Thoracic aorta (tissue), 2 donors: ENCODE data around the gene SCNN1B. TPM values are rescaled to one million over a fixed set of nuclear protein-coding genes. Genes with fewer than 3 reads are reported as not detected.

ENCODE experiments used
- ATAC-seq: fragments of 150-250 bp; one replicate; pipeline ENCODE4 v1.8.0; 2017; ENCODE audit warnings: low read depth; ENCODE audit not compliant: insufficient number of reproducible peaks, low FRiP score
- DNase-seq: peaks from one replicate; pipeline ENCODE4 v3.0.0-alpha.2; 2020; ENCODE audit warnings: low spot score
- H3K27ac ChIP-seq, 2 donors: fragments of 200-600 bp; sonication (generic); 1 replicate in 1 of 2; 2 replicates in 1 of 2; pipeline ENCODE4 v1.5.1; 2016; ENCODE audit warnings: mild to moderate bottlenecking in 2 of 2, moderate library complexity in 2 of 2
- H3K27me3 ChIP-seq: fragments of 200-600 bp; sonication (generic); replicated peaks from 2 replicates; pipeline ENCODE4 v1.6.0; 2016; ENCODE audit warnings: mild to moderate bottlenecking; ENCODE audit not compliant: insufficient read depth
- H3K36me3 ChIP-seq: fragments of 200-600 bp; sonication (generic); one replicate; pipeline ENCODE4 v1.5.1; 2016
- H3K4me1 ChIP-seq, 2 donors: fragments of 200-600 bp; sonication (generic); 1 replicate in 1 of 2; 2 replicates in 1 of 2; pipeline versions ENCODE4 v1.5.1 to v1.6.0; 2016; ENCODE audit warnings: low read depth in 2 of 2, mild to moderate bottlenecking in 1 of 2; ENCODE audit not compliant: control insufficient read depth in 1 of 2
- H3K4me3 ChIP-seq: fragments of 200-600 bp; sonication (generic); 2 replicates; pipeline ENCODE4 v1.5.1; 2016; ENCODE audit warnings: mild to moderate bottlenecking
- H3K9me3 ChIP-seq: fragments of 200-600 bp; sonication (generic); 2 replicates; pipeline ENCODE4 v1.5.1; 2016
- total RNA-seq, 2 donors: library from RNA; depleted of rRNA; stranded (reverse); fragments of >200 nt; gene quantifications; one replicate each; pipeline versions ENCODE4 v1.1.0 to v1.2.3, GENCODE V29; 2016
- TF ChIP-seq, protein P1 (sequence below): fragments of 200-600 bp; sonication (generic); IDR thresholded peaks from one replicate; pipeline ENCODE4 v1.5.1; 2019; ENCODE audit warnings: antibody characterized with exemption

Gene SCNN1B
- total RNA-seq, 2 donors from 2014 or later = 1.1 TPM; not detected in 1

DNA sequence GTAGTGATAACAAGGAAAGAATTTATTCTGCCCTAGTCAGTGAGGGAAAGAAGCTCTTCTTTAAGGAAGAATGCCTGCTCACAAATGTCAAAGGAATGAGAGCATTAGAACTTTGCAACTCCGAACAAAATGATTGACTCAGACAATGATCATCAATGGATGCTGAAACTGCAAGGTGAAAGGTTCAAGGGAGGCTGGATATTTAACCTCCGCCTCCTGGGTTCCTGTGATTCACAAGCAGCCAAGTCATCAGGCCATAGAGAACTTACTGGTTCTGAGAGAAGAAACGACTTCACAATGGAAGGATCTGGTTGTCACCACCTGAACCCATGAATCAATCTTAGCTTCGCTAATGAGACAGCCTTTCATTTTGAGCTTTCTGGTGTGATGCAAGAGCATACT lies 16.0 kb upstream of the SCNN1B start:
- peaks cover 0 to 10% of the 10 kb centered on the region in 2 donors for H3K4me1 ChIP-seq
- TF ChIP-seq, protein P1, sequence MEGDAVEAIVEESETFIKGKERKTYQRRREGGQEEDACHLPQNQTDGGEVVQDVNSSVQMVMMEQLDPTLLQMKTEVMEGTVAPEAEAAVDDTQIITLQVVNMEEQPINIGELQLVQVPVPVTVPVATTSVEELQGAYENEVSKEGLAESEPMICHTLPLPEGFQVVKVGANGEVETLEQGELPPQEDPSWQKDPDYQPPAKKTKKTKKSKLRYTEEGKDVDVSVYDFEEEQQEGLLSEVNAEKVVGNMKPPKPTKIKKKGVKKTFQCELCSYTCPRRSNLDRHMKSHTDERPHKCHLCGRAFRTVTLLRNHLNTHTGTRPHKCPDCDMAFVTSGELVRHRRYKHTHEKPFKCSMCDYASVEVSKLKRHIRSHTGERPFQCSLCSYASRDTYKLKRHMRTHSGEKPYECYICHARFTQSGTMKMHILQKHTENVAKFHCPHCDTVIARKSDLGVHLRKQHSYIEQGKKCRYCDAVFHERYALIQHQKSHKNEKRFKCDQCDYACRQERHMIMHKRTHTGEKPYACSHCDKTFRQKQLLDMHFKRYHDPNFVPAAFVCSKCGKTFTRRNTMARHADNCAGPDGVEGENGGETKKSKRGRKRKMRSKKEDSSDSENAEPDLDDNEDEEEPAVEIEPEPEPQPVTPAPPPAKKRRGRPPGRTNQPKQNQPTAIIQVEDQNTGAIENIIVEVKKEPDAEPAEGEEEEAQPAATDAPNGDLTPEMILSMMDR = no peak
- ATAC-seq (no peak), DNase-seq (no peak)
- no peaks in the 10 kb centered on the region for H3K36me3 ChIP-seq
- H3K27ac ChIP-seq = no peak overlapping the region
- no peak overlapping the region for H3K4me3 ChIP-seq
- no peaks in the 10 kb centered on the region for H3K9me3 ChIP-seq
- H3K27me3 ChIP-seq = no peaks in the 10 kb centered on the region

DNA sequence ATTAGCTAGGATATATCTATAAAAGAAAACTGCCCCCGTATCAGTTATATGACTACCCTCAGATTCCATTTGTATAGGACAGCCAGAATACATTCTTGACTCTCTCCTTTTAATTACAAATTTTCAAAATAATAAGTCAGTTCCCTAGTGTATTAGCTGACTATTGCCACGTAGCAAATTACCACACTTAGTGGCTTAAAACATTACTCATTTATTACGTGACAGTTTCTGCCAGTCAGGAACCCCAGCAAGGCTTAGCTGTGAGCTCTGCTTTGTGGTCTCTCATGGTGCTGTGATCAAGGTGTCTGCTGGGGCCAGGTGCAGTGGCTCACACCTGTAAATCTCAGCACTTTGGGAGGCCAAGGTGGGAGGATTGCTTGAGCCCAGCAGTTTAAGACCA lies 13.9 kb upstream of the SCNN1B start:
- ATAC-seq = no peak
- H3K27ac ChIP-seq = no peak overlapping the region
- no peaks in the 10 kb centered on the region for H3K9me3 ChIP-seq
- no peaks in the 10 kb centered on the region for H3K36me3 ChIP-seq
- H3K4me3 ChIP-seq = no peak overlapping the region
- TF ChIP-seq, protein P1 = no peak
- DNase-seq = no peak
- H3K27me3 ChIP-seq = no peaks in the 10 kb centered on the region
- peaks cover 0 to 10% of the 10 kb centered on the region in 2 donors for H3K4me1 ChIP-seq

DNA sequence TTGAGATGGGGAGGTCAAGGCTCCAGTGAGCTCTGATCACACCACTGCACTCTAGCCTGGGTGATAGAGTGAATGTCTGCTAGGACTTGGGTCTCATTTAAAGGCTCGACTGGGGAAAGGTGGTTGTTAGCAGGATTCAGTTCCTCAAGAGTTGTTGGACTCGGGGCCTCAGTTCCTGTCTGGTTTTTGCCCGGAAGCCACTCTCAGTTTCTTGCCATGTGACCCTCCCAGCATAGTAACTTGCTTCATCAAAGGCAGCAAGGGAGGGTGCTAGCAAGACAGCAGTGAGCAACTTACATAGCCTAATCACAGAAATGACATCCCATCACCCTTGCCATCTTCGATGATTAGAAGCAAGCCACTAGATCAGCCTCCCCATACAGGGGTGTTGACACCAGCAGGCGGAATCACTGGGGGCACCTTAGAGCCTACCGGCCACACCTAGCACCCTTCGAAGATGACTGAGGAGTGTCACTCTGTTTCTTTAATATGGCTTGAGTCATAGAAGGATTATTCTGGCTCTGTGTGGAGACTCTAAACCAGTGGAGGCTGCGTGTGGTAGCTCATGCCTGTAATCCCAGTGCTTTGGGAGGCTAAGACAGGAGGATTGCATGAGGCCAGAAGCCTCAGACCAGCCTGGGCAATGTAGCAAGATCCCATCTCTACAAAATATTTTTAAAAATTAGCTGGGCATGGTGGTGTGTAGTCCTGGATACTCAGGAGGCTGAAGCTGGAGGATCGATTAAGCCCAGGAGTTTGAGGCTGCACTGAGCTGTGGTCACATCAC lies 13.2 kb upstream of the SCNN1B start:
- TF ChIP-seq, protein P1 = no peak
- Histone ChIP-seq H3K4me3 (no peak overlapping the region), H3K9me3 (no peaks in the 10 kb centered on the region), H3K4me1 (peaks cover 0 to 10% of the 10 kb centered on the region in 2 donors), H3K36me3 (no peaks in the 10 kb centered on the region), H3K27ac (no peak overlapping the region), H3K27me3 (no peaks in the 10 kb centered on the region)
- DNase-seq = no peak
- ATAC-seq = no peak

DNA sequence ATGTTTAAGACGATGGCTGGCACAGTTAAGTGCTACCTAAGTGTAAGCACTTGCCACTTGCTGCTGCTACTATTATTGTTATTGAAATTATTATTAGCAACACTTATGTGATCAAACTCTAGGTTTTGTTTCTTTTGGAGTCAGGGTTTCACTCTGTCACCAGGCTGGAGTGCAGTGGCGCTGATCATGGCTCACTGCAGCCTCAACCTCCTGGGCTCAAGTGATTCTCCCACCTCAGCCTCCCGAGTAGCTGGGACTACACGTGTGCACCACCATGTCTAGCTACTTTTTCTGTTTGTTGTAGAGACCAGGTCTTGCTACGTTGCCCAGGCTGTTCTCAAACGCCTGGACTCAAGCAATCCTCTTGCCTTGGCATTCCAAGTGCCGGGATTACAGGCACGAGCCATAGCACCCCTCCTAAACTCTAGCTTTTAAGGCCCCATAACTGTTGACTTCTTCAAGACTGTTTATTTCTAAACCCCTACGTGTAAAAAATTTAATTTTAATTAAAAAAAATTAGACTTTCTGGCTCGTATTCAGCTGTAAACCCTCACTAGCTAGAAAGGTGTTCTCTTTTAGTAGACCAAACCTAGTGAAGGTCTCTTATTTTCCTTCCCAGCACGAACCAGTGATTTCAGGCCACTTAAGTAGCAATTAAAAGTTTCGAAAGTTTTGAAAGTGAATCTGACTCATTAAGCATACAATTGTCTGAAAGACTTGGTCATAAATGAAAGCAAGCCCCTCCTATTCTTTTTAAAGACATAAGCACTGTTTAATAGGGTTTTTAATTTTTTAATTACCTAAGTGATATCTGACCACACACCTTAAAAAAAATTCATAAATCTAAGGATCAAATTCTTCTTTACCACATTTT lies 11.7 kb upstream of the SCNN1B start:
- Histone ChIP-seq H3K27ac (no peak overlapping the region), H3K27me3 (no peaks in the 10 kb centered on the region), H3K4me3 (no peak overlapping the region), H3K9me3 (no peaks in the 10 kb centered on the region), H3K36me3 (no peaks in the 10 kb centered on the region), H3K4me1 (no peaks in the 10 kb centered on the region)
- DNase-seq (no peak), ATAC-seq (no peak)
- TF ChIP-seq, protein P1 = no peak

DNA sequence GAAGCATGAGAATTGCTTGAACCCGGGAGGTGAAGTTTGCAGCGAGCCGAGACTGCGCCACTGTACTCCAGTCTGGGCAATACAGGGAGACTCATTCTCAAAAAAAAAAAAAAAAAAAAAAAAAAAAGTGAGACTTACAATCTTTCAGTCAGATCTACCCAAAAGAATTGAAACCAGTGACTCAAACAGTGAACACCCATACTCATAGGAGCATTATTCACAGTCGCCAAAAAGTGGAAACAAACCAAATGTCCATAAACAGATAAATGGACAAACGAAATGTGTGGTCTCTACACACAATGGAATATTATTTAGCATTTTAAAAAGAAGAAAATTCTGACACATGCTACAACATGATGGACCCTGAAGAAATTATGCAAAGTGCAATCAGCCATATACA lies 9.1 kb upstream of the SCNN1B start:
- DNase-seq = no peak
- Histone ChIP-seq H3K27ac (no peak overlapping the region), H3K27me3 (no peaks in the 10 kb centered on the region), H3K4me1 (no peaks in the 10 kb centered on the region), H3K4me3 (no peak overlapping the region), H3K9me3 (no peaks in the 10 kb centered on the region), H3K36me3 (no peaks in the 10 kb centered on the region)
- no peak for ATAC-seq
- TF ChIP-seq, protein P1 = no peak
